Ishikawa (cell line): ENCODE results near the gene AGT.

Source experiments
- CEBPB ChIP-seq: IDR thresholded peaks from 2 replicates; pipeline ENCODE4 v1.6.1; 2012
- CREB1 ChIP-seq: IDR thresholded peaks from 2 replicates; pipeline ENCODE4 v1.6.1; 2012; ENCODE audit warnings: low read depth
- EGR1 ChIP-seq: IDR thresholded peaks from 2 replicates; pipeline ENCODE4 v1.6.1; 2012
- EP300 ChIP-seq: IDR thresholded peaks from 2 replicates; pipeline ENCODE4 v1.6.1; 2012; ENCODE audit warnings: borderline replicate concordance
- FOXM1 ChIP-seq: IDR thresholded peaks from 2 replicates; pipeline ENCODE4 v1.6.1; 2012; ENCODE audit warnings: low read depth, borderline replicate concordance
- MAX ChIP-seq: IDR thresholded peaks from 2 replicates; pipeline ENCODE4 v1.6.1; 2012
- NFIC ChIP-seq: IDR thresholded peaks from 2 replicates; pipeline ENCODE4 v1.6.1; 2012
- RAD21 ChIP-seq: IDR thresholded peaks from 2 replicates; pipeline ENCODE4 v1.6.1; 2012; ENCODE audit warnings: low read depth
- REST ChIP-seq: IDR thresholded peaks from 2 replicates; pipeline ENCODE4 v1.6.1; 2012; ENCODE audit warnings: low read depth, mild to moderate bottlenecking
- TAF1 ChIP-seq: IDR thresholded peaks from 2 replicates; pipeline ENCODE4 v1.6.1; 2012; ENCODE audit warnings: low read depth, mild to moderate bottlenecking
- TCF12 ChIP-seq: IDR thresholded peaks from 2 replicates; pipeline ENCODE4 v1.6.1; 2012; ENCODE audit warnings: low read depth
- TEAD4 ChIP-seq: IDR thresholded peaks from 2 replicates; pipeline ENCODE4 v1.6.1; 2012
- USF1 ChIP-seq: IDR thresholded peaks from 2 replicates; pipeline ENCODE4 v1.6.1; 2012
- YY1 ChIP-seq: IDR thresholded peaks from 2 replicates; pipeline ENCODE4 v1.6.1; 2012; ENCODE audit warnings: low read depth
- ZBTB7A ChIP-seq: IDR thresholded peaks from 2 replicates; pipeline ENCODE4 v1.6.1; 2012; ENCODE audit warnings: low read depth

Gene AGT

DNA sequence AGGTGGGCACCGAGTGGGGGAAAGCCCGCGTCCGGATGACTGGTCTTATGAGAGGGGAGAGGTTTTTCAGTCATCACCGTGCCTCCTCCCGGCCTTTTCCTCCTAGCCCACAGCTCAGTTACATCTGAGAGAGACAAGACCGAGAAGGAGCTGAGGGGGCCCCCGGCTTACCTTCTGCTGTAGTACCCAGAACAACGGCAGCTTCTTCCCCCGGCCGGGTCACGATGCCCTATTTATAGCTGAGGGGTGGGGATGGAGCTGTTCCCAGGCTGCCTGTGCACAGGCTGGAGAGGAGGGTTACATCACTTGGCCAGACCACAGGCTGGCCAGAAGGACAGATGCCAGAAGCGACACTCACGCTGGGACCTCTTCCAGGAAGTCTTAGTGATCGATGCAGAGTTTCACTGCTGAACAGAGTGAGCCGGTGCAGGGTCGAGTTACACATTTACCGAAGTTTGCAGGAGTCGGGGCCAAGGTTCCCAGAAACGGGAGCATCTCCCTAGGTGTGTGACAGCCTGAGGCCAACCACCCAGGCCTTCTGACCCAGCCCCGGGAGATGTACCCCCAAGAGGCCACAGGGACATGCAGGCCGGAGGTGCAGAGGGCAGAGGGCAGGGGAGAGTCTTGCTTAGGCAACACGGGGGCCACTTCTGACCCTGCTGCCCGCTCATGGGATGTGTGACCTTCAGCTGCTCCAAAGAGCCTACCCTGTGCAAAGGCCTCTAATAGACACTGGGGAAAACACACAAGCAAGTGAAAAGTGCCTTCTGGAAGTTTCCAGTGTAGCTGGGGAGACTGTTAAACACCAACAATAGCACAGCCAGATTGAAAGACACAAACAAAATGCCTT is at the start of gene AGT:
AGT (minus strand) TSS at position 208 of the 850 bp plus-strand sequence. CDS start 3,299 bp downstream, outside the sequence.
- no peak for TF ChIP-seq USF1
- no peak for TF ChIP-seq ZBTB7A
- TF ChIP-seq CEBPB = no peak
- TF ChIP-seq MAX = no peak
- no peak for TF ChIP-seq EGR1
- no peak for TF ChIP-seq TCF12
- TF ChIP-seq YY1 = no peak
- no peak for TF ChIP-seq TAF1
- TF ChIP-seq NFIC = no peak
- TF ChIP-seq REST = no peak
- no peak for TF ChIP-seq FOXM1
- no peak for TF ChIP-seq TEAD4
- TF ChIP-seq CREB1 = no peak

GRCh38 chr1:230761443-230762167 is 47.7 kb upstream of the AGT start:
- no peak for TF ChIP-seq USF1
- no peak for TF ChIP-seq TCF12
- no peak for TF ChIP-seq NFIC
- TF ChIP-seq TEAD4 = no peak
- TF ChIP-seq FOXM1 = no peak
- TF ChIP-seq CREB1 = no peak
- no peak for TF ChIP-seq ZBTB7A
- no peak for TF ChIP-seq EP300
- TF ChIP-seq TAF1 = no peak

GRCh38 chr1:230760360-230760827 is 46.5 kb upstream of the AGT start:
- TF ChIP-seq MAX (no peak), EGR1 (no peak), RAD21 (peak; percentile 19; the same call in 1 of the 2 replicates), USF1 (no peak)

DNA sequence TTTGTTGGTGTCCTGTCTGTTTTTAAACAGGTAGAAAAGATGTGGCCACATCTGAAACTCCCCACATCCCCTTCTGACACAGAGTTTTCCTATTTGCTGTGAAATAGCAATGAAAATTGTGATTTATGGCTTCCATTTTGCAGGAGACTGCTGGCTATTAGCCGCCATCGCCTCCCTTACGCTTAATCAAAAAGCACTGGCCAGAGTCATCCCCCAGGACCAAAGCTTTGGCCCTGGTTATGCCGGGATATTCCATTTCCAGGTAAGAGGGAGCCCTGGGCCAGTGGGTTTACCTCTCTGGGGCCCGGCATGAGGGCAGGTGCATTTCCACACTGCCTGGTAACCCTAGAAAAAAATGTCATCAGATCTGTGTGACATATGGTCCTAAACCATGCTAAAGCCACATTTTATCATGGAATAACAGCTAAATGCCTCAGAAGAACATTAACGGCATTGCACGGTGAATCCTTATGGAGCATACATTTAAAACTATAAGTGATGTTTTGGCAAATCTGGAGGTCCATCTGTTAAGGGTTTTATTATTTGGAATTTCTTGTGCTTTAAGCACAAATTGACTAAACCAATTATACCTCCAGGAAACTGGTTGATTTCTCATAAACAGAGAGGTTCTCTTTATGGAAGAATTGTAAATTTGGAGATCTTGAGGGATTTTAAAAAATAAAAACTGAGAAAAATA is 45.6 kb upstream of the AGT start:
- TF ChIP-seq YY1 = no peak
- no peak for TF ChIP-seq ZBTB7A
- TF ChIP-seq NFIC = no peak
- TF ChIP-seq REST = no peak
- no peak for TF ChIP-seq TCF12
- TF ChIP-seq RAD21 = no peak
- no peak for TF ChIP-seq MAX
- no peak for TF ChIP-seq USF1
- no peak for TF ChIP-seq EGR1
- no peak for TF ChIP-seq CEBPB
- TF ChIP-seq EP300 = no peak
- no peak for TF ChIP-seq FOXM1
- TF ChIP-seq TAF1 = no peak
- TF ChIP-seq CREB1 = no peak
- no peak for TF ChIP-seq TEAD4
